ENCODE measurements around the gene DLL3. TPM values are rescaled to one million over a fixed set of nuclear protein-coding genes. Genes with fewer than 3 reads are reported as not detected.

DLL3 gene
- total RNA-seq, 3 donors from 2014 or later = not detected

DNA sequence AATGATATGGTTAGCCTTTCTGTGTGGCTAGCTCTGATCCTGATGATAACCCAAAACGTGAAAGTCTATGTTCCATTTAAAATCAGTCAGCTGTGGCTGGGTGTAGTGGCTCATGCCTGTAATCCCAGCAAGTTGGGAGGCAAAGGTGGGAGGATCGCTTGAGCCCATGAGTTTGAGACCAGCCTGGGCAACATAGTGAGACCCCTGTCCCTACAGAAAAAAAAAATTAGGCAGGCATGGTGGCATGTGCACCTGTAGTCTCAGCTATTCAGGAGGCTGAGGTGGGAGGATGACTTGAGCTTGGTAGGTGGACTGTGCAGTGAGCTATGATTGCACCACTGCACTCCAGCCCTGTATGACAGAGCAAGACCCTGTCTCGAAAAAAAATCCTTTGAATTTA, 35.0 kb downstream of the DLL3 start:
- TF ChIP-seq, protein P1, sequence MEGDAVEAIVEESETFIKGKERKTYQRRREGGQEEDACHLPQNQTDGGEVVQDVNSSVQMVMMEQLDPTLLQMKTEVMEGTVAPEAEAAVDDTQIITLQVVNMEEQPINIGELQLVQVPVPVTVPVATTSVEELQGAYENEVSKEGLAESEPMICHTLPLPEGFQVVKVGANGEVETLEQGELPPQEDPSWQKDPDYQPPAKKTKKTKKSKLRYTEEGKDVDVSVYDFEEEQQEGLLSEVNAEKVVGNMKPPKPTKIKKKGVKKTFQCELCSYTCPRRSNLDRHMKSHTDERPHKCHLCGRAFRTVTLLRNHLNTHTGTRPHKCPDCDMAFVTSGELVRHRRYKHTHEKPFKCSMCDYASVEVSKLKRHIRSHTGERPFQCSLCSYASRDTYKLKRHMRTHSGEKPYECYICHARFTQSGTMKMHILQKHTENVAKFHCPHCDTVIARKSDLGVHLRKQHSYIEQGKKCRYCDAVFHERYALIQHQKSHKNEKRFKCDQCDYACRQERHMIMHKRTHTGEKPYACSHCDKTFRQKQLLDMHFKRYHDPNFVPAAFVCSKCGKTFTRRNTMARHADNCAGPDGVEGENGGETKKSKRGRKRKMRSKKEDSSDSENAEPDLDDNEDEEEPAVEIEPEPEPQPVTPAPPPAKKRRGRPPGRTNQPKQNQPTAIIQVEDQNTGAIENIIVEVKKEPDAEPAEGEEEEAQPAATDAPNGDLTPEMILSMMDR (IDR thresholded peaks at IDR 0.05) = no peak
- TF ChIP-seq POLR2AphosphoS5 (IDR thresholded peaks at IDR 0.05) (no peak), POLR2A (IDR thresholded peaks at IDR 0.05) (no peak)
- Histone ChIP-seq H3K27me3 (no peaks in the 10 kb centered on the region), H3K4me1 (peaks cover 0 to 6% of the 10 kb centered on the region in 2 donors), H3K27ac (no peak overlapping the region), H3K4me3 (no peak overlapping the region), H3K9me3 (no peaks in the 10 kb centered on the region), H3K36me3 (no peaks in the 10 kb centered on the region)
- intact Hi-C loops (cut with DNase I; ENCODE audit: low total_unique reads) = no loop called here
- no peak for DNase-seq (ENCODE audit: low spot score in 2 of 2)

DNA sequence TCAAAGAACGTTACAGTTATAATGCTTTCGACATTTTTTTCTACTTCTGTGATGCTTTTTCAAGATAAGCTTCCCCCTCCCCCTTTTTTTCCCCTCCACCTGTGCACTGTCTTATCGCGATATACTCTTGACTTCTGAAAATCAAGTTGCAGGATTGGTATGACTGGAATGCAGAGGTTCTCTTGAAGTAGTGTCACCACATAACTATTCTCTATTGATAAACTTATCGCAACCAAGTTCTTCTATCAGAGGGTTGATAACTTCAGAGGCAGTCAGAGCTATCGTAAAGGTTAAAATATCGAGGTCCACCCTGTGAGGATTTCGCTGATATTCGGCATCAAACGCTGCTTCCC, 40.4 kb downstream of the DLL3 start:
- Histone ChIP-seq H3K36me3 (no peaks in the 10 kb centered on the region), H3K27me3 (no peaks in the 10 kb centered on the region), H3K27ac (peak overlapping the region; percentile 93 to 94), H3K4me3 (peak overlapping the region; percentile 66 to 83 (median 74)), H3K9me3 (no peaks in the 10 kb centered on the region), H3K4me1 (peaks cover 0 to 10% of the 10 kb centered on the region in 2 donors)
- DNase-seq (ENCODE audit: low spot score in 2 of 2) = no peak
- TF ChIP-seq, protein P1 (IDR thresholded peaks at IDR 0.05) = no peak
- no peak for TF ChIP-seq POLR2A (IDR thresholded peaks at IDR 0.05)
- no peak for TF ChIP-seq POLR2AphosphoS5 (IDR thresholded peaks at IDR 0.05)
- intact Hi-C loops (cut with DNase I; ENCODE audit: low total_unique reads) = no loop called here

GRCh38 chr19:39539518-39540332, 41.0 kb downstream of the DLL3 start, which contains the start of gene EID2:
EID2 (minus strand) TSS chr19:39540161; CDS start chr19:39540079, 82 bp downstream.
- H3K27ac ChIP-seq = peak within 1 kb of the TSS; percentile 93 to 94
- intact Hi-C loops (cut with DNase I; ENCODE audit: low total_unique reads) = no loop called here
- H3K4me1 ChIP-seq = peaks cover 0 to 10% of the 10 kb centered on the region in 2 donors
- TF ChIP-seq POLR2AphosphoS5 (IDR thresholded peaks at IDR 0.05) = peak; percentile 70 to 90 (median 87)
- TF ChIP-seq, protein P1 (IDR thresholded peaks at IDR 0.05) = peak; percentile 67 to 89 (median 77)
- peak; percentile 58 for TF ChIP-seq POLR2A (IDR thresholded peaks at IDR 0.05)
- peak within 1 kb of the TSS; percentile 66 to 83 (median 74) for H3K4me3 ChIP-seq
- H3K9me3 ChIP-seq = no peaks in the 10 kb centered on the region
- peak; percentile 91 to 97 for DNase-seq (ENCODE audit: low spot score in 2 of 2)
- no peaks in the 10 kb centered on the region for H3K36me3 ChIP-seq
- no peaks in the 10 kb centered on the region for H3K27me3 ChIP-seq

- H3K4me1 ChIP-seq = peaks cover 0 to 10% of the 10 kb centered on the region in 2 donors
- TF ChIP-seq POLR2AphosphoS5 (IDR thresholded peaks at IDR 0.05) (no peak), POLR2A (IDR thresholded peaks at IDR 0.05) (no peak)
- TF ChIP-seq, protein P1 (IDR thresholded peaks at IDR 0.05) = no peak
- H3K9me3 ChIP-seq = no peaks in the 10 kb centered on the region
- no peaks in the 10 kb centered on the region for H3K36me3 ChIP-seq
- intact Hi-C loops (cut with DNase I; ENCODE audit: low total_unique reads) = no loop called here
- no peaks in the 10 kb centered on the region for H3K27me3 ChIP-seq
- DNase-seq (ENCODE audit: low spot score in 2 of 2) = no peak
- peak overlapping the region in 1 of 2 donors; percentile 93 for H3K27ac ChIP-seq
- peak overlapping the region; percentile 66 to 83 (median 74) for H3K4me3 ChIP-seq
Observed at GRCh38 chr19:39540333-39540673, 41.6 kb downstream of the DLL3 start.

DNA sequence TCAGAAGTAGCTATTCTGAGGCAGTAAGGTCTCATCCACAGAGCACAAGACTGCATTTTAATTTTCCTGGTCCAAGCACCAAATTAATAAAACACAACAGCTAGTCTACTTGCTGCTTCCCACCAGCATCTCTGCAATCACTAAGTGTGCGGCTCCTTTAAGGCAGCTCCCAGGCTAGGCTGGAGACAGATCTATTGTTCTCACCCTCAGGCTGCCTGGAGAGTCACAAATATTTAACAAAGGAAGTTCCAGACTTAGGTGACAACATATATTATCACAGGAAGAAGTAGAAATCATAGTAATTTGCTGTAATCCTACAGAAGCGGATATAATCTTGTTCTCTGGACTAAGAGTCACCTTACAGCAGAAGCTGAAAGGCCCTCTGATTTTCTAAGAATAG, 43.5 kb downstream of the DLL3 start:
- no peaks in the 10 kb centered on the region for H3K9me3 ChIP-seq
- H3K4me3 ChIP-seq = no peak overlapping the region
- no peak overlapping the region for H3K27ac ChIP-seq
- H3K4me1 ChIP-seq = peaks cover 0 to 10% of the 10 kb centered on the region in 2 donors
- H3K27me3 ChIP-seq = no peaks in the 10 kb centered on the region
- no peaks in the 10 kb centered on the region for H3K36me3 ChIP-seq
- DNase-seq (ENCODE audit: low spot score in 2 of 2) = no peak
- intact Hi-C loops (cut with DNase I; ENCODE audit: low total_unique reads) = no loop called here
- TF ChIP-seq POLR2AphosphoS5 (IDR thresholded peaks at IDR 0.05) (no peak), POLR2A (IDR thresholded peaks at IDR 0.05) (no peak)
- TF ChIP-seq, protein P1 (IDR thresholded peaks at IDR 0.05) = no peak
